ENCODE data around the gene ACAD10.

GRCh38 chr12:111798182-111798581 lies 112.3 kb downstream of the ACAD10 start:
- TF ChIP-seq CTCF (IDR thresholded peaks at IDR 0.05) (no peak), POLR2A (IDR thresholded peaks at IDR 0.05) (no peak), EP300 (IDR thresholded peaks at IDR 0.05) (no peak)
